ENCODE data around the gene SYAP1. TPM values are rescaled to one million over a fixed set of nuclear protein-coding genes. Genes with fewer than 3 reads are reported as not detected.
A peak's percentile ranks its signal among the peaks of the same experiment; 100 is the strongest.

The SYAP1 gene
- total and polyA plus RNA-seq, 4 donors: 9.6 to 29.0 (median 21.3) TPM

GRCh38 chrX:16695079-16695676, 24.2 kb upstream of the SYAP1 start:
- TF ChIP-seq CTCF (IDR thresholded peaks at IDR 0.05; ENCODE audit: low read depth, low read length, missing input control) (peak; percentile 90), RAD21 (IDR thresholded peaks at IDR 0.05) (peak; percentile 72 to 84), HNF4A (conservative IDR thresholded peaks at IDR 0.05) (no peak), TAF1 (conservative IDR thresholded peaks at IDR 0.05) (no peak), FOXA2 (IDR thresholded peaks at IDR 0.05) (no peak), NR2F2 (IDR thresholded peaks at IDR 0.05) (no peak), HNF4G (IDR thresholded peaks at IDR 0.05) (no peak), JUND (IDR thresholded peaks at IDR 0.05) (no peak), RXRA (IDR thresholded peaks at IDR 0.05) (no peak), SP1 (IDR thresholded peaks at IDR 0.05) (no peak), YY1 (IDR thresholded peaks at IDR 0.05) (no peak), FOXA1 (IDR thresholded peaks at IDR 0.05) (no peak), MAX (IDR thresholded peaks at IDR 0.05) (no peak)
- TF ChIP-seq, protein P1, sequence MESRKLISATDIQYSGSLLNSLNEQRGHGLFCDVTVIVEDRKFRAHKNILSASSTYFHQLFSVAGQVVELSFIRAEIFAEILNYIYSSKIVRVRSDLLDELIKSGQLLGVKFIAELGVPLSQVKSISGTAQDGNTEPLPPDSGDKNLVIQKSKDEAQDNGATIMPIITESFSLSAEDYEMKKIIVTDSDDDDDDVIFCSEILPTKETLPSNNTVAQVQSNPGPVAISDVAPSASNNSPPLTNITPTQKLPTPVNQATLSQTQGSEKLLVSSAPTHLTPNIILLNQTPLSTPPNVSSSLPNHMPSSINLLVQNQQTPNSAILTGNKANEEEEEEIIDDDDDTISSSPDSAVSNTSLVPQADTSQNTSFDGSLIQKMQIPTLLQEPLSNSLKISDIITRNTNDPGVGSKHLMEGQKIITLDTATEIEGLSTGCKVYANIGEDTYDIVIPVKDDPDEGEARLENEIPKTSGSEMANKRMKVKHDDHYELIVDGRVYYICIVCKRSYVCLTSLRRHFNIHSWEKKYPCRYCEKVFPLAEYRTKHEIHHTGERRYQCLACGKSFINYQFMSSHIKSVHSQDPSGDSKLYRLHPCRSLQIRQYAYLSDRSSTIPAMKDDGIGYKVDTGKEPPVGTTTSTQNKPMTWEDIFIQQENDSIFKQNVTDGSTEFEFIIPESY (IDR thresholded peaks at IDR 0.05): no peak
- H3K27me3 ChIP-seq (ENCODE audit: control insufficient read depth in 4 of 4, insufficient read depth in 4 of 4, low read length in 3 of 4): peaks cover 0 to 2% (median 0%) of the 10 kb centered on the region in 4 donors
- peak; percentile 73 for DNase-seq (ENCODE audit: low spot score)
- H3K4me3 ChIP-seq (ENCODE audit: low read depth in 1 of 3, low read length in 3 of 3): no peak overlapping the region
- peaks cover 0 to 16% (median 10%) of the 10 kb centered on the region in 4 donors for H3K36me3 ChIP-seq (ENCODE audit: control insufficient read depth in 4 of 4, insufficient read depth in 3 of 4, low read depth in 1 of 4, low read length in 3 of 4)
- no peaks in the 10 kb centered on the region for H3K9me3 ChIP-seq (ENCODE audit: control insufficient read depth in 4 of 4, low read length in 3 of 4)
- WGBS: 53% methylated on average over 10 of the region's 10 CpGs
- peaks cover 0 to 3% (median 1%) of the 10 kb centered on the region in 4 donors for H3K4me1 ChIP-seq (ENCODE audit: control insufficient read depth in 4 of 4, insufficient read depth in 4 of 4, low read length in 3 of 4)
- H3K9ac ChIP-seq (ENCODE audit: low read depth in 1 of 2, low read length in 2 of 2): no peak overlapping the region
- H3K27ac ChIP-seq (ENCODE audit: low read depth in 1 of 2, low read length in 2 of 2): no peak overlapping the region

GRCh38 chrX:16696956-16697355, 22.5 kb upstream of the SYAP1 start:
- TF ChIP-seq NR2F2 (IDR thresholded peaks at IDR 0.05) (no peak), FOXA1 (IDR thresholded peaks at IDR 0.05) (no peak), REST (IDR thresholded peaks at IDR 0.05) (no peak), SP1 (IDR thresholded peaks at IDR 0.05) (no peak), EGR1 (IDR thresholded peaks at IDR 0.05; ENCODE audit: low read depth in 2 of 2) (no peak), JUND (IDR thresholded peaks at IDR 0.05) (no peak), CTCF (IDR thresholded peaks at IDR 0.05; ENCODE audit: low read depth, low read length, missing input control) (no peak), GABPA (IDR thresholded peaks at IDR 0.05 in 1 of 2, conservative IDR thresholded peaks at IDR 0.05 in 1 of 2) (no peak), HNF4G (IDR thresholded peaks at IDR 0.05) (no peak), YY1 (IDR thresholded peaks at IDR 0.05) (no peak)
- TF ChIP-seq, protein P2, sequence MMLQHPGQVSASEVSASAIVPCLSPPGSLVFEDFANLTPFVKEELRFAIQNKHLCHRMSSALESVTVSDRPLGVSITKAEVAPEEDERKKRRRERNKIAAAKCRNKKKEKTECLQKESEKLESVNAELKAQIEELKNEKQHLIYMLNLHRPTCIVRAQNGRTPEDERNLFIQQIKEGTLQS (IDR thresholded peaks at IDR 0.05): no peak
- TF ChIP-seq, protein P1 (IDR thresholded peaks at IDR 0.05): no peak
- WGBS: 54% methylated on average over 3 of the region's 3 CpGs
- no peak for DNase-seq (ENCODE audit: low spot score)
- Histone ChIP-seq H3K4me3 (ENCODE audit: low read depth in 1 of 3, low read length in 3 of 3) (no peak overlapping the region), H3K27me3 (ENCODE audit: control insufficient read depth in 4 of 4, insufficient read depth in 4 of 4, low read length in 3 of 4) (peaks cover 0 to 2% (median 0%) of the 10 kb centered on the region in 4 donors), H3K36me3 (ENCODE audit: control insufficient read depth in 4 of 4, insufficient read depth in 3 of 4, low read depth in 1 of 4, low read length in 3 of 4) (peaks cover 0 to 10% (median 4%) of the 10 kb centered on the region in 4 donors), H3K4me1 (ENCODE audit: control insufficient read depth in 4 of 4, insufficient read depth in 4 of 4, low read length in 3 of 4) (peaks cover 0 to 5% (median 2%) of the 10 kb centered on the region in 4 donors), H3K9me3 (ENCODE audit: control insufficient read depth in 4 of 4, low read length in 3 of 4) (no peaks in the 10 kb centered on the region), H3K27ac (ENCODE audit: low read depth in 1 of 2, low read length in 2 of 2) (no peak overlapping the region), H3K9ac (ENCODE audit: low read depth in 1 of 2, low read length in 2 of 2) (no peak overlapping the region)

Data from liver (tissue), 9 donors.